GM21825 (cell line): ENCODE measurements around the gene TAF12.
"Not testable (repeated sequence)": the region's sequence is repeated elsewhere in the genome, so short reads cannot be mapped to it uniquely, and the experiment has no call there.

Experiments
- ATAC-seq: cut with Tn5 transposase; IDR thresholded peaks from one replicate; pipeline ENCODE4 v1.9.1; 2021; ENCODE audit warnings: mild to moderate bottlenecking, moderate library complexity; ENCODE audit not compliant: unreplicated experiment

Gene TAF12, protein sequence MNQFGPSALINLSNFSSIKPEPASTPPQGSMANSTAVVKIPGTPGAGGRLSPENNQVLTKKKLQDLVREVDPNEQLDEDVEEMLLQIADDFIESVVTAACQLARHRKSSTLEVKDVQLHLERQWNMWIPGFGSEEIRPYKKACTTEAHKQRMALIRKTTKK

DNA sequence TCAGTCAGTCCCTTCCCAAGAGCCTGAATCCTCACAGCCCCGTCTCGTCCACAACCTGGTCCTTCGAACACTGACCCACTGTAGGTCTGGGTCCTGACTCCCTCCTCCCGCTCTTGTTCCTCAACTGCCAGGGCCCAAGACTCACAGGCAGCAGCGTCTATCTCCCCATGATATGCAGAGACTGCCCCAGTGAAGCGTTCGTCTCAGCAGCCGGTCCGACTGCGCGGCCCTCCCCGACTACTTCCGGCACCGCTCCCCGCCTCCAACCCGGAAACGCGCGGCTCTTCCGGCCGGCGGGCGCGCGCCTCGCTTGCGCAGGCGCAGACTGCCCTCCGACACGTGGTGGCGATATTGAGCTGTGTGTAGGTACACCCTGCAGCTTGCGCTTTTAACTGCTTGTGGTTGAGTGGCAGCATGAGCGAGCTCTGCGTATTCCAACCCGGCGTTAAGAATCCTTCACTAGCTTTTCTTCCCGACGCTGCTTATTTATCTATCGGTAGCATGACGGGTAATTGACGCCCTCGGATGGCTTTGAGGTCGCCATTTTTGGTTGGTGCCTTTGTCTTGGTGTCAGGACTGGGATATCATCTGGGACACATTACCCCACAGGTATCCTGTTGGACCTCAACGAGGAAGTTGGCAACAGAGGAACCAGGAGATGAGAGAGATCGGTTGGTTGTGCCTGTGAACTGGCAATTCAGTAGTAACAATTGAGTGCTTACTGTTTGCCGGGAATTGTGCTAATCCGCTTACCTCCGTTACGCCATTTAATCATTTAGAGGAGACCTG is at the start of gene TAF12:
TAF12 (minus strand) TSS at position 221 of the 789 bp plus-strand sequence. CDS start 20,986 bp downstream, outside the sequence.
- peak; percentile 70 for ATAC-seq

DNA sequence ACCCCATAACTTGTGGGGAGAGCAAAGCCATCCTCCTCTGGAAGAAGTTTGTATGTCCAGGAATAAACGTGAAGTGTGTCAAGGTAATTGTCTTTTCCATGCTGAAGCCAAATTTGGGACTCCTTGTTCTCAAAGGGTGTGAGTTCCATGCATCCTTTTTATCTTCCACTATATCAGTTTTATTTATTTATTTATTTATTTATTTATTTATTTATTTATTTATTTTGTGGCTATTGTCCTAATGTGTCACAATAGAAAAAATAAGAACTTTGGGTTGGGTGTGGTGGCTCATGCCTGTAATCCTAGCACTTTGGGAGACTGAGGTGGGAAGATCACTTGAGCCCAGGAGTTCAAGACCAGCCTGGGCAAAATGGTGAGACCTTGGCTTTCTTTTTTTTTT is 48.8 kb upstream of the TAF12 start:
- ATAC-seq = not testable (repeated sequence)

DNA sequence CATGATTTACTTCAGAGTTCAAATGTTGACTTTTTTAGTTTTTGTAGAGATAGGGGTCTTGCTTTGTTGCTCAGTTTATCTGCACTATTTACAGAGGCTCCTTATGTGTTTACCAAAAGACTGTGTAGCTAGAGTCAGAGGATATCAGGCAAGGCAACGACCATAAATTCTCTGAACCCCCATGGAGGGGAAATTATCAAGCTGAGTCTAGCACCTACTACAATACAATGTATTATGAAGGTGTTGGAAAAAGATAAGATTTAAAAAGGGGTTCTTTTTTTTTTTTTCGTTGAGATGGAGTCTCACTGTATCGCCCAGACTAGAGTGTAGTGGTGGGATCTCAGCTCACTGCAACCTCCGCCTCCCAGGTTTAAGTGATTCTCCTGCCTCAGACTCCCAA is 42.1 kb upstream of the TAF12 start:
- no peak for ATAC-seq

DNA sequence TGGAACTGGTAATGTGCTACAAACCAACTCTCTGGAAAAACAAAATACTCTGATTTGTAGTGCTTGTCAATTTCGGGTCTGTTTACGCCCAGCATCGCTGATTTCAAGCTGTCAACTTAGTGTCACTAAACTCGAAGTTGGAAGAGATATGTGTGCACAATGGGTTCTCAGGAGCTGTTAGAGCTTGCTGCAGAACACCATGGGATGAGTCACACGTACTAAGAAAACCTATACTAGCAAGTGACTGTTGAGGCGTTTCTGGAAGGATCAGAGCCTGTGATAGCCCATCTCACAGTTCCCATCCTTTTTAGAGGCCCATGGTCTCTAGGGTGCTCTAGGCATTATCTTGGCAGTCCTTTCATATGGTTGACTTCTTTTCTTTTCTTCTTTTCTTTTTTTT is 40.0 kb upstream of the TAF12 start:
- ATAC-seq = no peak

DNA sequence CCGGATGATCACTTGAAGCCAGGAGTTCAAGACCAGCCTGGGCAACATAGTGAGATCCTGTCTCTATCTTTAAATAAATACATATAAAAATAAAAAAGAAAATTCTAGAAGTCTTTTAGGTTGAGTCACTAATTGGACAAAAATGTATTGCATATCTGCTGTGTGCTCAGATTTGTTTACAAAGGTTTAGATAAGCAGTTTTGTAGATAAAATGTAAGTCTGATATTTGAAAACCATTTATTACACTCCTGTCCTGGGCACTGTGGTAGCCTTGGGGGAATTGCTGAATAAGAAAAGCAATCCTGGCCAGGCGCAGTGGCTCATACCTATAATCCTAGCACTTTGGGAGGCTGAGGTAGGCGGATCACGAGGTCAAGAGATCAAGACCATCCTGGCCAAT is 37.3 kb upstream of the TAF12 start:
- no peak for ATAC-seq

DNA sequence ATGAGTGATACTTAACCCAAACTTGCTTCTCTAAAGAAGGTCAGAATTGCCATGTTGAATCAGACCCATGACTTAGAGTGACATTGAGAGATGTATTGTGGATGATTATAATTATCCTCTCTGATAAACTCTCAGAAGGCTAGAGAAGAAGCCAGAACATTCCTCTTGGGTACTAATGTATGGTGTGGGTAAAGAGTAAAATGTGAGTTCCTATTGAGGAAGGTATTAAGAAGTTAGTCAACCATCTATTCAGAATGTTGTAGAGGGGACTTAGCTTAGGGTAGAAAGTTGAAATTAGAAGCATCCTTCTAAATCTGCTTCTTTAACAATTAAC is 33.0 kb upstream of the TAF12 start:
- no peak for ATAC-seq

DNA sequence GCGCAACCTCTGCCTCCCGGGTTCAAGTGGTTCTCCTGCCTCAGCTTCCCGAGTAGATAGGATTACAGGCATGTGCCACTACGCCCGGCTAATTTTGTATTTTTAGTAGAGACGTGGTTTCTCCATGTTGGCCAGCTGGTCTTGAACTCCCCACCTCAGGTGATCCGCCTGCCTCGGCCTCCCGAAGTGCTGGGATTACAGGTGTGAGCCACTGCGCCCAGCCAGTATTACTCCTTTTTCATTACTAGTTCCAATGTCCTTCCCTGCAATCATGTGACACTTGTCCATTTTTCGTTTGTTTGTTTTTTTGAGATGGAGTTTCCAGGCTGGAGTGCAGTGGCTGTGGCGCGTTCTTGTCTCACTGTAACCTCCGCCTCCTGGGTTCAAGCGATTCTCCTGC is 30.1 kb upstream of the TAF12 start:
- ATAC-seq = not testable (repeated sequence)

DNA sequence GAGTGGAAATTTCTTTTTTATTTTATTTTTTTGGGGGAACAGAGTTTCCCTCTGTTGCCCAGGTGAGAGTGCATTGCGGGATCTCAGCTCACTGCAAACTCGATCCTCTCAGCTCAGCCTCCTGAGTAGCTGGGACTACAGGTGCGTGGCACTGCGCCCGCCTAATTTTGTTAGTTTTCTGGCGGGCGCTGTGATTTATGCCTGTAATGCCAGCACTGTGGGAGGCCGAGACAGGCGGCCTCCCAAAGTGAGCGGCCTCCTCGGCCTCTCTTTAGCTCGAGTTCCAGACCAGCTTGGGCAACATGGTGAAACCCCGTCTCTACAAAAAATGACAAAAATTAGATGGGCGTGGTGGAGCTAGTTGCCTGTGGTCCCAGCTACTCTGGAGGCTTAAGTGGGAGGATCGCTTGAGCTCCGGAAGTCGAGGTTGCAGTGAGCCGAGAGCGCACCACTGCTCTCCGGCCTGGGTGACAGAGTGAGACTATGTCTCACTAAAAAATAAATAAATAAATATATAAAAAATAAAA is 28.4 kb upstream of the TAF12 start:
- ATAC-seq = no peak

DNA sequence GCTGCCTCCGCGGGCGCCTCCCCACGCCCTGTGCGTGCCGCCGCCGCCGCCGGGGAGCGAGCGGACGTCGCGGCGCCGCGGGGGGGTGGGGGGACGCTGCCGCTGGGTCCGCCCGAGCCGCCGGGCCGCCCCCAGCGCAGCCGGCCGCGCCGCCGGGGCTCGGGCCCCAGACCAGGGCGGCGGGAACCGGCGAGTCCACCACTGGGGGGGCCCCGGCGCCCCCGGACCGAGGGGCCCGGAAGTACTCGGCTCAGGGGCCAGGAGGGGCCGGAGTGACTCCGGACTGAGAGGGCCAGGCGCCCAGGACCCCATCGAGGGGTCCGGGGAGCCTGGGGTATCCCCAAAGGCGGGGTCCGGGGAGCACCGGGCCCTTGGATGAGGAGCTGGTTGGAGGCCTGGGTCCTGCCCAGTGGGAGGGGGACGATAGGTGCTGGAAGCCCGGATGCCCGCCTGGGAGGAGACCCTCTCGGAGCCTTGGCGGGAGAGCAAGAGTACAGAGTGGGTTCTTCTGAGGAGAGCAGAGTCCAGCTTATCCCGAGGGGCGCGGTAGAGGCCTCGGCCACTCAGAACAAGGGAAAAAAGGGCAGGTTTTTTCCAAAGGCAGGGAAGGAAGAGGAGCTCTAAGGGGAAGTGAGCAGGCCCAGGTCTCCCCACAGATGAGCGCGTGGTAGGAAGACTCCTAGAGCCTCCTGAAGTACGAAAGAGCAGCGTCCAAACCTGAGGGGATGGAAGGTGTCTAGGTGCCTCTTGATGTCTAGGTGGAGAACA is 26.3 kb upstream of the TAF12 start:
- peak; percentile 41 for ATAC-seq

DNA sequence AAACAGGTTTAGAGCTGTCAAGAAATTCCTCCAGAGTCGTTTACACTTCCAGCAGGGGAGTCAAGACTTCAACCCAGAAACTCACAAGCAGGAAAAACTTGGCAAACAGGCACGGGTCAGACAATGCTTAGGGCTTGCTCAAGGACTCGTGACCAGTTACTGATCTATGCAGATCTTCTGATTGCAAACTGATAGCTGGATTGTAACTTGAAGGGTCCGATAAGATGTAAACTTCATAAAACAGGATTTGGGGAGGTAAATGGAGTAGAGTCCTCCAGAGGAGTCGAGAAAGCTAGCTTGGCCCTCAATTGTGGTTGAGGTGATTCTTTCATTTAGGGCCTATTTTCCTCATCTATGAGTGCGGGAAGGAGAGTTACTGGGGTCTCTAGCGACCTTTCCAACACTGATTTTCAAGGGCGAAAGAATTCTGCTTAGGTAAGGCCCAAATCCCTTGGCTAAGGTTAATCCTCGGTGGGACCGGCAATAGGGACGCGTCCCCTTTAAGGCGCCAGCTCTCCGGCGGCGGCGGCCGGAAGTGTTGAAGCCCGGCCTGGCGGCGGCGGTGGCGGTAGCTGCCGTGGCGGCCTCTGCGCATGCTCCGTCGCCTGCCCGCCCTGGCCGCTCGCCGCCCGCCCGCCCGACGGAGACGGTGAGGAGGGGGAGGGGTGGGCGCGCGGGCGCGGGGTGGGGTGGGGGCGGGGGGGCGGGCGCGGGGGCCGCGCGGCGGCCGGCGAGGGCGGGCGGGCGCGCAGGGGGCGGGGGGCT is 25.5 kb upstream of the TAF12 start, which contains the start of gene GMEB1:
GMEB1 (plus strand) TSS at position 594 of the 765 bp plus-strand sequence. CDS start 14,829 bp downstream, outside the sequence.
- peak; percentile 60 for ATAC-seq

DNA sequence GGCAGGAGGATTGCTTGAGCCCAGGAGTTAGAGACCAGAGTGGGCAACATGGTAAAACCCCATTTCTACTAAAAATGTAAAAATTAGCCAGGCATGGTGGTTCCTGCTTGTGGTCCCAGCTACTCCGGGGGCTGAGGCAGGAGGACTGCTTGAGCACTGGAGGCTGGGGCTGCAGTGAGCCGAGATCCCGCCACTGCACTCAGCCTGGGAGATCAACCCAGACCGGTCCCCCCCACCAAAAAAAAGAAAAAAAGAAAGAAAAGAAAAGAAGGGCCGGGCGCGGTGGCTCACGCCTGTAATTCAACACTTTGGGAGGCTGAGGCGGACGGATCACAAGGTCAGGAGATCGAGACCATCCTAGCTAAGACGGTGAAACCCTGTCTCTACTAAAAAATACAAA is 23.9 kb upstream of the TAF12 start:
- ATAC-seq = no peak

DNA sequence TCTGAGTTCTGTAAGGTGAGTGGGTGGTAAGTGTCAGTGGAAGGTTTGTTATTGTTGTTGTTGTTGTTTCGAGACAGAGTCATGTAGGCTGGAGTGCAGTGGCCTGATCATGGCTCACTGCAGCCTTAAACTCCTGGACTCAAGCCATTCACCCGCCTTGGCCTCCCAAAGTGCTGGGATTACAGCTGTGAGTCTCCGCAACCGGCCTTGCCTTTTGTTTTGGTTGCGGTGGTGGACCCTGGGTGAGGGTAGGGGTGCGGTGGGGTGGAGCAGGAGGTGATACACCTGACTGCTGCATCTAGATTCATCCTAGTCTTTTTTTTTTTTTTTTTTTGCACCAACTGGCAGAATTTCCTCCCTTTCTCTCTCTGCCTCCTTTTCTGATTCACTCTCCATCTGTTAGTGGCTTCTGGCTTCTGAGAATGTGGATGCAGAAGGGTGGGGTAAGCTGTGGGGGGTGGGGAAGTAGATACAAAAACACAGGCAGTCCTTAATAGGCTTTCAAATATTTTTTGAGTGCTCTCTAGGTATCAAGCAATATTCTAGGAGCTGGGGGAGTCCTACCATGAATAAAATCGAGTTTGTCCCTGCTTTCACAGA is 21.1 kb upstream of the TAF12 start:
- ATAC-seq = no peak

DNA sequence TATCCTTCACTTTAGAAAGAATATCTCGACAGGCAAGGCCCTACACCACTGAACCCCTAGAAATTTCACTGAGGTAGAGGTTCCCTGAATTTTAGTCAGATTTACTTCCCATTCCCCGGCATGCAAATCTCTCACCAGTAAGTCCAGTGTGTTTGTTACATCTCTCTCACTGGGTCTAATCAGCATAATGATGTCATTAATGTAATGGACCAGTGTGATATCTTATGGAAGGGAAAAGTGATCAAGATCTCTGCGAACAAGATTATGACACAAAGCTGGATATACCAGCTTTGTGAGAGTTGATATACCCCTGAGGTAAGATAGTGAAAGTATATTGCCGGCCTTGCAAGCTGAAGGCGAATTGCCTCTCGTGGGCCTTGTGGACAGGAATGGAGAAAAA is 13.5 kb upstream of the TAF12 start:
- no peak for ATAC-seq

DNA sequence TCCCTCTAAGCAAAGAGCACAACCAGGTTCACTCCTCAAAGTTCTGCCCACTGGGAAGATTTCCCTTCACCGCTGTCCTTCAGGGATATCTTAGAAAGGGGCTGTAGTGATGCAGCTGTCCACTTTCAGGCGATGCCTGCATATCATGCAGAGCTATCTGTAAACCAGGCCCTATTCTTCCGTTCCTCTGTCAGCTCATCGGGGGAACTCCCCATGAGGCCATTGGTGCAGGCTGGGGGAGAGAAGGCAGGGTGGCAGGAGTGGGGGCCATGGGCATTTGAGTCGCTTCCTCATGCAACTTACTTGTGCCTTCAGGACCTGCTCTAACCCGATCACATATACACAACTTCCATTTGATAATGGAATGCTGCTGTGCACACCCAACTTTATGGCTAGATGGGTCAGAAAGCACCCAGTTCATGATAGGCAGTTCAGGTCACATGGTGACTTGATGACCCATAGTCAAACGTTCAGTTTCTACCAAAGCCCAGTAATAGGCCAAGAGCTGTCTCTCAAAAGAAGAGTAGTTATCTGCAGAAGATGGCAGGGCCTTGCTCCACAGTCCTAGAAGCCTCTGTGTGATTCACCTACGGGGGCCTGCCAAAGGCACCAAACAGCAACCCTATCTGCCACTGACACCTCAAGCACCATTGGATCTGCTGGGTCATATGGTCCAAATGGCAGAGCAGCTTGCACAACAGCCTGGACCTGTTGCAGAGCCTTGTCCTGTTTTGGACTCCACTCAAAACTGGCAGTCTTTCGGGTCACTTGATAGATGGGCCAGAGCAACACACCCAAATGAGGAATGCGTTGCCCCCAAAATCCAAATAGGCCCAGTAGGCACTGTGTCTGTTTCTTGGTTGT is 12.8 kb upstream of the TAF12 start:
- not testable (repeated sequence) for ATAC-seq

DNA sequence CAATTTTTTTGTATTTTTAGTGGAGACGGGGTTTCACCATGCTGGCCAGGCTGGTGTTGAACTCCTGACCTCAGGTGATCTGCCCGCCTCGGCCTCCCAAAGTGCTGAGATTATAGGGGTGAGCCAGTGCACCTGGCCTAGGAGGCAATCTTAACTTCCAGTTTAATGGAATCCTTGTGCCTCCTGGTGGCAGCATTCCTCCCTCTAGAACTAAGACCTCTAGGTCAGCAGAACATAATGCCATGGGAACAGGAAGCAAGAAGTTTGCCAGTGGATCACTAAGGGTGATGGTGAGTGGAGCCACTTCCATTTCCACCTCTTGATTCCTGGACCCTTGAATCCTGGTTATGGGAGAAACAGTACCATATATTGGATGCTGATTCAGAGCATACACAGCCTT is 11.0 kb upstream of the TAF12 start:
- not testable (repeated sequence) for ATAC-seq

DNA sequence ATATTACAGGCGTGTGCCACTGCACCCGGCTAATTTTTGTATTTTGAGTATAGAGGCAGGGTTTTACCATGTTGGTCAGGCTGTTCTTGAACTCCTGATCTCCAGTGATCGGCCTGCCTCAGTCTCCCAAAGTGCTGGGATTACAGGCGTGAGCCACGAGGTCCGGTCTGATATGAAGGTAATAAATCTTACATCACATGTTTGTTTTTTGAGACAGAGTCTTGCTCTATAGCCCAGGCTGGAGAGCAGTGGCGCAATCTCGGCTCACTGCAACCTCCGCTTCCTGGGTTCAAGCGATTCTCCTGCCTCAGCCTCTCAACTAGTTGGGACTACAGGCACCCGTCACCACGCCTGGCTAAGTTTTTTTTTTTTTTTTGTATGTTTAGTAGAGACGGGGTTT is 10.2 kb upstream of the TAF12 start:
- not testable (repeated sequence) for ATAC-seq

DNA sequence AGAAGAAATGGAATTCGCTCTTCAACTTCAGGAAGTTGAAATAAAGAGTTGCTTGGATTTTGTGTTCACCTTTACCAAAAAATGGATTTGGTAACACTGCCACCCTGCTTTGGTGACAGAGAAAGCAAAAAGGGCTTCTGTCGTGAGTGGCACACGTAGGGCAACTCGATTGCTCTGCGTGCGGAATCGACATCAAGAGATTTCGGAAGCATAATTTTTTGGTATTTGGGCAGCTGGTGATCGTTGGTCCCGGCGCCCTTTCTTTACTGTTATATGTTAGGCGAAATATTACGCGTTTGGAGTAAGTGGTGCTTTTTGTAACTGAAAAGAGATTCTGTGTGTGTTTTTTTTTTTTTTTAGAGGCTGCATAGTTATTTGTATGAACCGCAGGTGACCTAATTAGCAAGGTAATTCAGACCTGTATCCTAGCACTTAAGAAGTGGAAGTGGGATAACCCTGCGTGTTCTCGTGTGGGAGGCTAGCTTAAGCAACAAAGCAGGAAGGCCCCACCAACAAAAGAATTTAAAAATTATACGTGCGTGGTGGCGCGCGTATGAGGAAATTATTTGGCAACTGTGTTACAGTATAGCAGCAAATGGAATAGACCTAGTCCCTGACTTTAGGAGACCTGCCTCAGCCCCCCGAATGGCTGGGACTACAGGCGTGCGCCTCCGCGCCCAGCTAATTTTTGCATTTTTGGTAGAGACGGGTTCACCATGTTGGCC is 5.8 kb upstream of the TAF12 start, which contains the start of gene RNU11:
RNU11 (plus strand) TSS at position 127 of the 725 bp plus-strand sequence.
- ATAC-seq = peak; percentile 60

DNA sequence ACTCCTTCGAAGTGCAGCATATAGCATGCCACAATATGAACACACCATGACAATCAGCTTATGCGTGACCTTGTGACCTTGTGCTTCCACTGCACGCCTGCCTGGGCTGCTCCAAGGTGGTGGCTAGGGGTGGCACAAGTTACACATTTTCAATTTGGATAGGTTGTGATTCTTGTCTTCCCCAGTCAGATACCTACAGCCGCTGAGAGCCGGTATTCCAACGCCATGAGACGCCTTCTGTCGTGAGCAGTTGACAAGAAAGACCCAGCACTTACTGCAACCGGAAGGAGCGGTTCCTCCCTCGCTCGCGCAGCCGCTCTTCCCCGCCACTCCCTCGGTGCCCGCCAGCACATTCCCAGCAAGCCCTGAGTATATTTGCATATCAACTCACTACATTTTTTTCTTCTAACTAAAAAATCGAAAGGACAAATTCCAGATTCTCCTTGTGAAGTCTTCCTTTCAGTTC is 5.2 kb upstream of the TAF12 start:
- peak; percentile 62 for ATAC-seq

DNA sequence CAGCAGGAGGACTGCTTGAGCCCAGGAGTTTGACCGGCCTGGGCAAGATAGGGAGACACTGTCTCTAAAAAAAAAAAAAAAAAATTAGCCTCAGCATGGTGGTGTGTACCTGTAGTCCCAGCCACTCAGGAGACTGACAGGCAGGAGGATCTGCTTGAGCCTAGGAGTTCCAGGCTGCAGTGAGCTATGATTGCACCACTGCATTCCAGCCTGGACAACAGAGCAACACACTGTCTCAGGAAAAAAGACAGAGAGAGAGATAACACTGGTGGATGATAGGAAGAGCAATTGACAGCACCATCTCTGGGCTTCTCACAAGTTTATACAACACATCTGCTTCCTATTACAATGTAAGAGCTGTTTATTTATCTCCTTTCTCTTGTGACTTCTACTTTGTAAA is 3.2 kb upstream of the TAF12 start:
- no peak for ATAC-seq
